Activated naive CD4-positive, alpha-beta T cell (primary cell): ENCODE measurements around the gene ZNF664.

Source experiments
- DNase-seq, 4 experiments: peaks; one replicate each; lab custom pipeline; 2025; lab: John Stamatoyannopoulos, UW

The ZNF664 gene

GRCh38 chr12:123958876-123959275 lies 14.1 kb upstream of the ZNF664 start:
- DNase-seq: no peak

DNA sequence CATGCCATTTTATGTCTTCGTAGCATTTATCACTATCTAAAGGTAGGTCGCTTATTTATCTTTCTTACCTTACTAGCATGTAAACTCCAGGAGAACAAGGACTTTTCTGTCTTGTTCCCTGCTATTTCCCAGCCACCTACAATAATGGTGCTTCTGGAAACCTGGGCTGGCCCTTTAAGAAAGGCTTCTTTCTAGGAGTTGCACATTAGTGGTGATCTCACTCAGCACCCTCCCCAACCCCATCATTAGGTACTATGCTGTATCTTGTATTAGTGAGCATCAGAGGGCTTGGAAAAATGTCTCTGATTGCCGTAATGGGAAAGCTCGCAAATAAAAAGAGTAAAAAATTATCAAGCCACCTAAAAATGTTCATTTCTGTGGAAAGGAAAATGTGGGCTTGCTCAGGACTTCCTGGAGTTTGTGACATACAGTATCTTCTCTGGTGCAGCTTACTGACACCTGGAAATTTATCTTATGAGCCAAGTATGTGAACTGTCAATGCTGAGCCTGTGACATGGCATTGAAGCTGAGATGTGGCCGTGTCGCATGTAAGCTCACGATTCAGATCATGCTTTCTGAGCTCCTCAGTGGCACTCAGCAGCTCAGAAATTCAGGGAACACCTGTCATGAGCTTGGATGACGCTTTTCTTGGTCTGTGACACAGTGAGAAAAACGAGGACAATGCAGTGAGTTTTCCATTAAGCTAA lies 12.8 kb upstream of the ZNF664 start:
- no peak for DNase-seq

- DNase-seq: no peak
Observed at GRCh38 chr12:123960856-123961255, 12.2 kb upstream of the ZNF664 start.

- no peak for DNase-seq
Observed at GRCh38 chr12:123961585-123962345, 11.2 kb upstream of the ZNF664 start.

DNA sequence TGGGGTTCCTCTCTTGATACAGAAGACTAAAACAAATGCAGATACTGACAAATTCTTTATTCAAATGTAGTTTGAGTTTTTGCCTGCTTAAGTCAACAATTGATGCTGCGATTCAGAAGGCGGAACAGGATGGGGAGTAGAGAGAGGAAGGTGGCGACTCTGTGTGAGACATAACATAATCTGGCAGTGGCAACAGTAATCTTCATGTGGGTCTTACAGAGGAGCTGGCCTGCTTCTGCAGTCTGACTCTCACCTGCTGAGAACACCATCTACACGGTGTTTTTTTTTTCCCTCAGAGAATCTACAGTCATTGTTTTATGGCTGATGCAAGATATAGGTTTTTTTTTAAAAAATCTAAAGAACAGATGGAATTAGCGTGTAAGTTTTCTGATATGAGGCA lies 10.5 kb upstream of the ZNF664 start:
- no peak for DNase-seq

DNA sequence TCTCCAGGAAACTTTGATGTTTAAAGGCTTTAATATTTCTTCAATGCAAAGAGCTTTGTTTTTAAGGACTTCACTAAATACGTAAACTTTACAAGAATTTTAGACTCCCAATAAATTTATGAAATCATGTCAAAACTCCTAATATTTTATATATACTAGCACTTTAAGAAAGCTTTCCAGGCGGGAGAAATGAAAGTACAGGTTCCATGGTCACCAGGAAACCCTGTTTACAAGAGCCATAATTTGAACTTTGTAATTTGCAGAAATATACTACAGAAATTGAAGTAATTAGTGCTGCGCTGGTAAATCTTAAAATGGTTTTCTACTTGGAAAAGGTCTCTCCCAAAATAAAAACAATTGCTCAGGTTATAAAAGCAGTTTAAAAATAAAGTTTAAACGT lies 9.2 kb upstream of the ZNF664 start:
- DNase-seq: no peak

DNA sequence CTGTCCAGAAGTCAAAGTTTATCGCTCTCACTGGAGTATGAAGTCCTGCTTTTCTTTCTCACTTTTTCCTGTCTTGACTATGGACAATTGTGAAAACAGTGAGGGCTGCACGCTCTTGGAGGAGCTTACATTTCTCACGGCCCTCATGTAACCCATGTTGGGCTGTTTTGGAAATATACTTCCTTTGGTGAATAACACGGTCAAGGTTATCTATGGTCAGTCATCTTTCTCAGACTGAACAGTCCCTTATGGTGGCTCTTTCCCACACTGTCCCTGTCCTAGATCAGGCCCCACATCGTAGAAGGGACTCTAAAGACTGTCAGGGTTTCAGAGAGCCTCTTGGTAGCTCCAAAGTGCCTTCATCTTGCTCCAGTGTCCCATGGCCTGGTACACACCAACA lies 7.6 kb upstream of the ZNF664 start:
- no peak for DNase-seq

DNA sequence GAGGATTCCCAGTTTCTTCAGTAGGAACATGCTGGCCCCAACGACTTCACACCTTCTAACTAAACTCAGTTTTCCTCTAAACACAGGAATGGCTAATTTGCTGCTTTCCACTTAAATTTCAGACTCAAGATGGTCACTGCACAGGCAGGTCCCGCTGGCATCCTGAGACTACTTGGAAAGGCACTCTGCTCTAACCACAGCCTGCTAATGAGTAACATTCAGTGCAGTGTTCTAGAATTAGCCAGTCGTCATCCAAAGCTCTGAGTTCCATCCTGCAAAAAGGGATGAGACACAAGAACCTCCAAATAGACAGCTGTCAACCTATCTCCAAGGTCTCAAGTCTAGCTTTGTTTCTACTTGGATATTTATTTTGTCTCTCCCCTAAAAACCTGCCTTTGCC lies 6.4 kb upstream of the ZNF664 start:
- no peak for DNase-seq

DNA sequence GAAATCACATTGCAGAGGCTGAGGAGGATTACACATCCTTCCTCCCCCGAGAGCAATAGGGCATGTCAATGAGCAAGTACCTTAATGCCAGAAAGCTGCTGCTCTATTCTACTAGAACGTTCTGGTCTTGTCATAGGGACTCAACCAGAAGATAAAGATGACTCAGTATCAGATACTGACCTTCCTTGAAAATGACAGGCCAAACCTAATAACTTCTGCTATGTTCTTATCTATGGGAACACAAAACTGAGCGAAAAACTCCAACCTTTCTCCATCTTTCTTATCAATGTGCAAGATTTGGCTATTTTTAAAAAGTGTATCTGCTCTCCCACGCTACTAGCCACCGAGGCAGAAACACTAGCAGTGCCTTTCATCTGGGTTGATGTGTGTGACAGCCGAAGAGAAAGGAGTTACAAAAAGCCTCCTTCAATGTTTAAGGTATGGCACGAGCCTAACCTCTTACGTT lies 5.9 kb upstream of the ZNF664 start:
- DNase-seq: no peak

- no peak for DNase-seq
Observed at GRCh38 chr12:123971449-123971769, 1.6 kb upstream of the ZNF664 start.

DNA sequence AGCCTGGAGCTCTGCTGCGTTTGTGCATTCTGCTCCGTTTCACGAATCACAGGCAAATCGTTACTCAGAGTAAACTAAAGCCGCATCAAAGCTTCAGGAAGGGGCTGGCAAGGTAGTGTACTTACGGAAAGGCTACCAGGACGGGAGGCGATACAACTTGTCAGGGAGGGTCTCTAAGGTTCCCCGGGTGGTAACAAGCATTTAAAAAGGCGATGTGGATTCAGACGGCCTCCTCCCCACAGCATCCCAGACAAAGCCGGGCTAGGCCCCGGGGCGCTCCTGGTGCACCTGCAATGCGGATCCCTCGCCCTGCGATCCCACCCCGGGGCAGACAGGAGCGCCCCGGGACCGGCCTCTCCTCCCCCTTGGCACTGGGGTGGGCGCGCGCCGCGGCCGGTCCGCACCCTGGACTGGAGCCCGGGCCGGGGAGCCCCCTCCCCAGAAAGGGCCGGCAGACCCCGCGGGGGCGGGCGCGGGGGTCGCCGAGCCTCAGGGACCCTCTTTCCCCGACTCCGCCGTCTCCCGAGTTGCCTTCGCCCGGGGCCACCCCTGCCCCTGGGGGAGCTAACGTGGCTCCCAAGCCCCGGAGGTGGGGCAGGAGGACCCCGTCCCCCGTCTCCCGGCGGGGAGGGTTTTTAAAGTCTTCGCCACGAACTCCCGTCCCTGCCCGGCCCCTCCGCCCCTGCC lies 1.1 kb upstream of the ZNF664 start:
- DNase-seq: peak in 1 of 4 experiments; percentile 35

DNA sequence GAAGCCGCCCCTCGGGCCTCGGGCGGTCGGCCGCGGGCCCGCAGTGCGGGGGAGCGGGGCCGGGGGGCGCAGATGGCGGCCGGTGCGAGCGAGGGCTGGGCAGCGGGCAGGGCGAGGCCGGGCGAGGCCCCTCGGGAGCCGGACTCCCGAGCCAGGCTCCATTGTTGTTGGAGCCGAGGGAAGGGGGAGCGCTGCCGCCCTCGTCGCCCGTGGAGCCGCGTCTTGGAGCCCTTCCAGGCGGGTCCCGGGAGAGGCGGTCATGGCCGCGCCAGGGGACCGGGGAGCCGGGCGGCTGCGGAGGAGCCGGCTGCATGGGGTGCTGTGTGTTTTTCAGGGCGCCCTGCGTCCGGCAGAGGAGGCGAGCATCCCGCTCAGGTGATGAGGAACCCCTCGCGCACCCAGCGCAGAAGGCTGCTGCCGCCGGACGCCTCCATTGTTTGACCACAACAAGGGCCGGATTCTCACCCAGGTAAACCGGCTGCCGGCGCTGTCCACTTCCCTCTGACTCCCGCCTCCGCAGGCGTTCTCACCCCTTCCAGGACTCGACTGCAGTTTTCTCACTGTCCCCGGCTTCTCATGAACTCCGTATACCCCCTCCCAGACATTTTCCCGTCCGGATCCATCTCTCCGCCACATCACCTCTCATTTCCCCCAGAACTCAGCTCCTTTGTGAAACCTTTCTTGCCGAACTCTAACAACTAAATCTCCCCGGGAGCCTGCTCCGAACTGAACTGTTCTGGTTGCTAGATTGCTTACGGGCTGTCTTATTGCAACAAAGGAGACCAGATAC lies 732 bp downstream of the ZNF664 start:
- DNase-seq: peak in 1 of 4 experiments; percentile 11

DNA sequence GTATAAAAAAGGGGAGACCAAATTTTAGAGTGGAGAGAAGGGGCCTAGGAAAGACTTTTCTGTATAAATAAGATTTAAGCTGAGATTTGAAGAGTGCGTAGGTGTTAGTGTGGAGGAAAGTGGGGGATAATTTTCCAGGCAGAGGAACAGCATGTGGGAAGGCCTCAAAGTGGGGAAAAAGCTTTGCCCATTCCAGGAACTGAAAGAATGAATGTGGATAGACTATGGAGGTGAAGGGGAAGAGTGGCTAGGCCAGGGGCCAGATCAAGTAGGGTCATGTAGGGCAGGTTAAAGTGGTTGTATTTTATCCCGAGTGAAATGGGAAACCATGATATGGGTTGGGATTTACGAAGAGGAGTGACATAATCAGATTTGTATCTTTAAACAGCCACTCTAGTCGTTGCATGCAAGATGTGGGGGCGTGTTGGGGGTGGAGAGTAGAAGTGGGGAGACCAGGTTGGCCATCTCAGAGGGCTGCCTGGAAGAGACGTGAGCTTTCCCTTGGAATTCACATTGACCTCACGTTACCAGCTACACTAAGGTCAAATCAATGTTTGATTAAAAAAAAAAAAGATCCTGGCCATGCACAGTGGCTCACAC lies 3.3 kb downstream of the ZNF664 start:
- no peak for DNase-seq

DNA sequence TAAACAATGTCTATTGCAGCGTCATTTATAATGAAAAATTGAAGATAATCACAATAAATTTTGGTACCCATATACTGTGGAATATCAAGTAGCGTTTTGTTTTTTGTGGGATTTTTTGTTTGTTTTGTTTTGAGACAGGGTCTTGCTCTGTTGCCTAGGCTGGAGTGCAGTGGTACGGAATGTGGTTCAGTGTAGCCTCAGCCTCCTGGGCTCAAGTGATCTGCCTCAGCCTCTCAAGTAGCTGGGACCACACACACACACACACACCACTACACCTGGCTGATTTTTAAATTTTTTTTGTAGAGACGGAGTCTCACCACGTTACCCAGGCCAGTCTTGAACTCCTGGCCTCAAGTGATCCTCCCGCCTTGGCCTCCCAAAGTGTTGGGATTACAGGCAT lies 6.6 kb downstream of the ZNF664 start:
- DNase-seq: no peak

- no peak for DNase-seq
Observed at GRCh38 chr12:123982269-123982668, 9.3 kb downstream of the ZNF664 start.

GRCh38 chr12:123983822-123984485 lies 10.9 kb downstream of the ZNF664 start:
- DNase-seq: peak in 2 of 4 experiments; percentile 3 to 29

GRCh38 chr12:123984903-123985302 lies 11.9 kb downstream of the ZNF664 start:
- no peak for DNase-seq

DNA sequence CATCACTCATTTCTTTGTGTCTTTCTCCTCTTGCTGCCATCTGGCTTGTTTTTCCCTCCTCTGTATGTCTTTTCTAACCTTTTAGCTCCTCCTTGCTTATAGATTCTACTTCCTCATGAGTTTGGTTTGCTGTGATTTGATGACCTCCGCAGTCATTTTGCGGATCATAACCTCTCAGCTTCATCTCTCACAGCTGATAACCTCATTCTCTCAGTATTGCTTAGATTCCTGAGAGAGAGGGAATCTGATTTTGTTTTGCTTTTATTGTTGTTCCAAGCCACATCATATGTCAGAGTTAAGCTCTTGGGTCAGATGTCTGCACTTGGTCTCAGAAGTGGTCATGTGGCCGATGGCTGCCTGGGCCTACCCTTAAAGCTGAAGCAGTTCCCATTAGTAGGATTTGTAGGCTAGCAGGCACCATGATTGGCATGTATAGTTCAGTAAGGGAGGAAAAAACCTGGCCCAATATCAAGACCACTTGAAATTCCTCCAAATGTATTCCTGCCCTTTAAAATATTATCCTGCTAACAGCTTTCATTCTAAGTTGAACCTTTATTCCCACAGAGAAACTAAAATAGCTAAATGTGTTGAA lies 13.5 kb downstream of the ZNF664 start:
- no peak for DNase-seq

DNA sequence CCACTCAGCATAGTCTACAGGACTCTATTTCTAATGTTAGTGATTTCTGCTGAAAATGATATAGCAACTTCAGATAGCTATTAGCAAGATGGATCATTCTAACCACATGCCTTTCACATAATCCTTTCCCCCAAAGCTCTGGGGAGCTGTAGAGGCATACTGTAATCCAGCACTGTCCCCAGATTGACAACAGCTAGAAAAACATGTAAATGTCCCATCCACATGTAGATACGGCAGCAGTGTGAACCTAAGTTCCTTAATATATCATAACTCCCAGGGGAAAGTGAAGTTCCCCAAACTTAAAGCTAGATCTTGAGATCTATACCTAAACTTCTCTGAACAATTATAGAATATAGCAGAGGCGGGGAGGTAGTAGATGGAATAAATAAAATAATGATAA lies 14.0 kb downstream of the ZNF664 start:
- DNase-seq: no peak

DNA sequence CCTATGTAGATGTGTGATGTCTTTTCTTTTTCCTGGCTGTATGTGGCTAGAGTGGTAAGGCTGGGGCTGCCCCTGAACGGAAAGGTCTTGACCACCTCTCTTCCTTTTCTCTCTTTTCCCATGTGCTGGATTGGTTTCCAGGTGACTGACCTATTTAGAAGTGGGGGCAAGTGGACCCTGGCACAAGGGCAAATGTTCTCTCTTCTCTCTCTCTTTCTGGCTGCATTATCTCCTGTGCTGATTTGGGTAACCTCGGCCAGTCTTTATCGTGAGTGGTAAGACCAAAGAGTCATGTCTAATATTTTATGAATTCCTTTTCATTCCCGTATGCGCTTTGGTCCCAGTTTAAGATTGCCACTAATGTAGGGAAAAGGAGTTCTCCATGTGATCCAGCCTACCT lies 16.2 kb downstream of the ZNF664 start:
- DNase-seq: no peak

- no peak for DNase-seq
Observed at GRCh38 chr12:123989753-123990152, 16.7 kb downstream of the ZNF664 start.
